ENCODE measurements around the gene SPOCK1. TPM values are rescaled to one million over a fixed set of nuclear protein-coding genes. Genes with fewer than 3 reads are reported as not detected.

The SPOCK1 gene
- polyA plus RNA-seq, 3 donors = 1.8 to 5.7 (median 2.1) TPM

- no peaks in the 10 kb centered on the region for H3K4me1 Mint-ChIP-seq
- Histone ChIP-seq H3K36me3 (replicated peaks in 1 of 2; ENCODE audit: control insufficient read depth in 1 of 2, insufficient read depth in 2 of 2, low read length in 2 of 2) (no peaks in the 10 kb centered on the region), H3K9ac (ENCODE audit: insufficient read depth, low read length, poor library complexity, severe bottlenecking) (no peak overlapping the region), H3K4me2 (replicated peaks; ENCODE audit: extremely low read depth, low read length, poor library complexity, severe bottlenecking) (no peak overlapping the region), H3K27me3 (ENCODE audit: control insufficient read depth in 2 of 2, insufficient read depth in 2 of 2, low read length in 2 of 2) (no peaks in the 10 kb centered on the region), H3K79me2 (ENCODE audit: insufficient read depth, low read length) (no peaks in the 10 kb centered on the region), H3K4me1 (ENCODE audit: control insufficient read depth in 1 of 2, insufficient read depth in 2 of 2, low read length in 2 of 2) (no peaks in the 10 kb centered on the region), H3K27ac (ENCODE audit: low read depth in 1 of 2, low read length in 2 of 2) (no peak overlapping the region), H3K4me3 (replicated peaks in 1 of 3; ENCODE audit: low read depth in 2 of 3, low read length in 3 of 3) (no peak overlapping the region), H2AFZ (ENCODE audit: insufficient read depth, low read depth, low read length, poor library complexity, severe bottlenecking) (no peak overlapping the region), H4K20me1 (ENCODE audit: insufficient read depth, low read length) (no peaks in the 10 kb centered on the region), H3K9me3 (replicated peaks in 1 of 2; ENCODE audit: control insufficient read depth in 1 of 2, insufficient read depth in 1 of 2, low read length in 2 of 2) (peaks cover 0 to 3% of the 10 kb centered on the region in 2 donors)
- 75% methylated on average over 2 of the region's 2 CpGs for WGBS (ENCODE audit: insufficient coverage)
- no peak overlapping the region for H3K4me3 Mint-ChIP-seq
- peaks cover 0 to 4% (median 4%) of the 10 kb centered on the region in 7 donors for H3K9me3 Mint-ChIP-seq
- no peak overlapping the region for H3K27ac Mint-ChIP-seq
- no peak for TF ChIP-seq CTCF (IDR thresholded peaks at IDR 0.05)
- no peaks in the 10 kb centered on the region for H3K36me3 Mint-ChIP-seq
- peaks cover 0 to 2% (median under 1%) of the 10 kb centered on the region in 3 donors for H3K27me3 Mint-ChIP-seq (ENCODE audit: low read depth in 3 of 3)
- intact Hi-C loops (cut with micrococcal nuclease) = no loop called here
- DNase-seq = no peak
Observed at GRCh38 chr5:137129886-137130680, 369.0 kb downstream of the SPOCK1 start.

GRCh38 chr5:137128012-137128411 is 371.1 kb downstream of the SPOCK1 start:
- TF ChIP-seq CTCF (IDR thresholded peaks at IDR 0.05) = no peak
- no peak overlapping the region for H3K9ac ChIP-seq (ENCODE audit: insufficient read depth, low read length, poor library complexity, severe bottlenecking)
- H3K9me3 Mint-ChIP-seq = peaks cover 0 to 4% (median 4%) of the 10 kb centered on the region in 7 donors

More at GRCh38 chr5:137128012-137128411, 371.1 kb downstream of the SPOCK1 start:
- intact Hi-C loops (cut with micrococcal nuclease) = no loop called here
- H3K27ac ChIP-seq (ENCODE audit: low read depth in 1 of 2, low read length in 2 of 2) = no peak overlapping the region
- no peaks in the 10 kb centered on the region for H3K36me3 Mint-ChIP-seq
- no peaks in the 10 kb centered on the region for H3K36me3 ChIP-seq (replicated peaks in 1 of 2; ENCODE audit: control insufficient read depth in 1 of 2, insufficient read depth in 2 of 2, low read length in 2 of 2)
- H3K9me3 ChIP-seq (replicated peaks in 1 of 2; ENCODE audit: control insufficient read depth in 1 of 2, insufficient read depth in 1 of 2, low read length in 2 of 2) = peaks cover 0 to 3% of the 10 kb centered on the region in 2 donors
- no peaks in the 10 kb centered on the region for H4K20me1 ChIP-seq (ENCODE audit: insufficient read depth, low read length)
- H3K4me3 ChIP-seq (replicated peaks in 1 of 3; ENCODE audit: low read depth in 2 of 3, low read length in 3 of 3) = no peak overlapping the region
- H3K4me1 ChIP-seq (ENCODE audit: control insufficient read depth in 1 of 2, insufficient read depth in 2 of 2, low read length in 2 of 2) = no peaks in the 10 kb centered on the region
- H2AFZ ChIP-seq (ENCODE audit: insufficient read depth, low read depth, low read length, poor library complexity, severe bottlenecking) = no peak overlapping the region
- peaks cover 0 to 2% (median 0%) of the 10 kb centered on the region in 3 donors for H3K27me3 Mint-ChIP-seq (ENCODE audit: low read depth in 3 of 3)
- H3K4me2 ChIP-seq (replicated peaks; ENCODE audit: extremely low read depth, low read length, poor library complexity, severe bottlenecking) = no peak overlapping the region
- H3K4me3 Mint-ChIP-seq = no peak overlapping the region
- H3K4me1 Mint-ChIP-seq = no peaks in the 10 kb centered on the region
- no peaks in the 10 kb centered on the region for H3K27me3 ChIP-seq (ENCODE audit: control insufficient read depth in 2 of 2, insufficient read depth in 2 of 2, low read length in 2 of 2)
- no peak overlapping the region for H3K27ac Mint-ChIP-seq
- WGBS (ENCODE audit: insufficient coverage) = 100% methylated on average over 1 of the region's 4 CpGs
- DNase-seq = no peak
- H3K79me2 ChIP-seq (ENCODE audit: insufficient read depth, low read length) = no peaks in the 10 kb centered on the region
